ENCODE results near the gene MAGI1.
"Not testable (repeated sequence)": the region's sequence is repeated elsewhere in the genome, so short reads cannot be mapped to it uniquely, and the experiment has no call there.

The MAGI1 gene

GRCh38 chr3:65897766-65898165, 141.0 kb downstream of the MAGI1 start:
- TF ChIP-seq CTCF (IDR thresholded peaks at IDR 0.05; ENCODE audit: insufficient read depth, missing control alignments), result no peak
- DNase-seq (ENCODE audit: insufficient read length, low spot score), result no peak
- no peak for FAIRE-seq

GRCh38 chr3:65896321-65896720, 142.4 kb downstream of the MAGI1 start:
- no peak for FAIRE-seq
- DNase-seq (ENCODE audit: insufficient read length, low spot score), result no peak
- TF ChIP-seq CTCF (IDR thresholded peaks at IDR 0.05; ENCODE audit: insufficient read depth, missing control alignments), result no peak

GRCh38 chr3:65894679-65895453, 143.9 kb downstream of the MAGI1 start:
- FAIRE-seq, result no peak

GRCh38 chr3:65894126-65894525, 144.6 kb downstream of the MAGI1 start:
- DNase-seq (ENCODE audit: insufficient read length, low spot score) (no peak), FAIRE-seq (no peak)

More at GRCh38 chr3:65894679-65895453, 143.9 kb downstream of the MAGI1 start:
- no peak for TF ChIP-seq CTCF (IDR thresholded peaks at IDR 0.05; ENCODE audit: insufficient read depth, missing control alignments)
- no peak for DNase-seq (ENCODE audit: insufficient read length, low spot score)

GRCh38 chr3:65893631-65894030, 145.1 kb downstream of the MAGI1 start:
- DNase-seq (ENCODE audit: insufficient read length, low spot score), result no peak
- TF ChIP-seq CTCF (IDR thresholded peaks at IDR 0.05; ENCODE audit: insufficient read depth, missing control alignments), result no peak
- no peak for FAIRE-seq

More at GRCh38 chr3:65894126-65894525, 144.6 kb downstream of the MAGI1 start:
- no peak for TF ChIP-seq CTCF (IDR thresholded peaks at IDR 0.05; ENCODE audit: insufficient read depth, missing control alignments)

GRCh38 chr3:65891477-65891876, 147.2 kb downstream of the MAGI1 start:
- not testable (repeated sequence) for DNase-seq (ENCODE audit: insufficient read length, low spot score); FAIRE-seq

- no peak for TF ChIP-seq CTCF (IDR thresholded peaks at IDR 0.05; ENCODE audit: insufficient read depth, missing control alignments)
- no peak for FAIRE-seq
- no peak for DNase-seq (ENCODE audit: insufficient read length, low spot score)
Observed at GRCh38 chr3:65890328-65890727, 148.4 kb downstream of the MAGI1 start.

Measured in D721Med (cell line).